Amniotic epithelial cell (primary cell): ENCODE data around the gene EMB.
"Not testable (repeated sequence)": the region's sequence is repeated elsewhere in the genome, so short reads cannot be mapped to it uniquely, and the experiment has no call there.

Source experiments
- DNase-seq: peaks from one replicate; pipeline ENCODE4 v3.0.0-alpha.2; 2010; ENCODE audit warnings: low read depth

The EMB gene

GRCh38 chr5:50440651-50441492, at the start of gene EMB:
TSS of gene EMB (minus strand) at chr5:50441288. CDS start at chr5:50441151, 137 bp downstream.
- DNase-seq, result no peak

- DNase-seq, result not testable (repeated sequence)
Observed at GRCh38 chr5:50489491-50489890, 48.4 kb upstream of the EMB start.

GRCh38 chr5:50478790-50479189, 37.7 kb upstream of the EMB start:
- DNase-seq, result not testable (repeated sequence)

GRCh38 chr5:50476549-50476948, 35.5 kb upstream of the EMB start:
- no peak for DNase-seq

GRCh38 chr5:50465015-50465414, 23.9 kb upstream of the EMB start:
- DNase-seq, result not testable (repeated sequence)

GRCh38 chr5:50463726-50464125, 22.6 kb upstream of the EMB start:
- DNase-seq, result no peak

- no peak for DNase-seq
Observed at GRCh38 chr5:50463047-50463446, 22.0 kb upstream of the EMB start.

GRCh38 chr5:50462579-50462978, 21.5 kb upstream of the EMB start:
- not testable (repeated sequence) for DNase-seq

GRCh38 chr5:50458372-50458771, 17.3 kb upstream of the EMB start:
- DNase-seq, result not testable (repeated sequence)

GRCh38 chr5:50449241-50449640, 8.2 kb upstream of the EMB start:
- not testable (repeated sequence) for DNase-seq

GRCh38 chr5:50447941-50448340, 6.9 kb upstream of the EMB start:
- DNase-seq, result no peak

- DNase-seq, result no peak
Observed at GRCh38 chr5:50447228-50447627, 6.1 kb upstream of the EMB start.

GRCh38 chr5:50445296-50445949, 4.3 kb upstream of the EMB start:
- no peak for DNase-seq

GRCh38 chr5:50442559-50443539, 1.8 kb upstream of the EMB start:
- not testable (repeated sequence) for DNase-seq

- DNase-seq, result no peak
Observed at GRCh38 chr5:50441493-50441955, 436 bp upstream of the EMB start.

GRCh38 chr5:50439221-50439620, 1.9 kb downstream of the EMB start:
- no peak for DNase-seq

- not testable (repeated sequence) for DNase-seq
Observed at GRCh38 chr5:50438060-50438459, 3.0 kb downstream of the EMB start.

- no peak for DNase-seq
Observed at GRCh38 chr5:50435168-50435567, 5.9 kb downstream of the EMB start.

- DNase-seq, result not testable (repeated sequence)
Observed at GRCh38 chr5:50431133-50431904, 9.8 kb downstream of the EMB start.

- not testable (repeated sequence) for DNase-seq
Observed at GRCh38 chr5:50423100-50423799, 17.8 kb downstream of the EMB start.
